A673 (cell line): Measurements from ENCODE around the gene UBE2D2. TPM values are rescaled to one million over a fixed set of nuclear protein-coding genes. Genes with fewer than 3 reads are reported as not detected.
"Not testable (repeated sequence)": the region's sequence is repeated elsewhere in the genome, so short reads cannot be mapped to it uniquely, and the experiment has no call there.

Source experiments
- Bru-seq: library from RNA; stranded (reverse); fragments of 400-500 nt; gene quantifications from one replicate; lab custom pipeline; 2021; lab: Mats Ljungman, UMichigan
- BruChase-seq, 2 experiments: library from RNA; stranded (reverse); fragments of 400-500 nt; gene quantifications; one replicate each; lab custom pipeline; 2021; lab: Mats Ljungman, UMichigan
- BruUV-seq: library from RNA; stranded (reverse); fragments of 400-500 nt; replicated peaks from 2 replicates; lab custom pipeline; 2021; lab: Mats Ljungman, UMichigan
- CTCF ChIA-PET: fragments of 300-600 bp; sonication (Branson Sonifier 250); formaldehyde crosslinking; loops from one replicate; lab custom pipeline; 2022; ENCODE audit warnings: antibody characterized with exemption; lab: Charles Lee
- POLR2A ChIA-PET: fragments of 300-600 bp; sonication (Branson Sonifier 250); formaldehyde crosslinking; loops from one replicate; lab custom pipeline; 2022; ENCODE audit warnings: antibody characterized with exemption; ENCODE audit not compliant: low non-redundant PET; lab: Charles Lee
- DNase-seq: peaks from one replicate; pipeline ENCODE4 v3.0.0-alpha.2; 2015; ENCODE audit warnings: low spot score
- H3K27ac ChIP-seq: fragments of 200-600 bp; sonication (generic); 2 replicates; pipeline ENCODE4 v1.5.1; 2016; ENCODE audit warnings: mixed run types, low read depth, mild to moderate bottlenecking, mixed read lengths, antibody characterized with exemption, low read length; ENCODE audit not compliant: poor library complexity, severe bottlenecking
- H3K27me3 ChIP-seq: fragments of 200-600 bp; sonication (generic); replicated peaks from 2 replicates; pipeline ENCODE4 v1.6.1; 2017; ENCODE audit warnings: mixed run types, low read depth, mild to moderate bottlenecking, mixed read lengths, antibody characterized with exemption, low read length; ENCODE audit not compliant: insufficient read depth, poor library complexity
- H3K36me3 ChIP-seq: fragments of 200-600 bp; sonication (generic); 2 replicates; pipeline ENCODE4 v1.6.1; 2016; ENCODE audit warnings: mixed run types, mild to moderate bottlenecking, mixed read lengths, antibody characterized with exemption, low read length; ENCODE audit not compliant: insufficient read depth, poor library complexity, severe bottlenecking
- H3K4me1 ChIP-seq: fragments of 200-600 bp; sonication (generic); 2 replicates; pipeline ENCODE4 v1.6.1; 2017; ENCODE audit warnings: mixed run types, mild to moderate bottlenecking, mixed read lengths, antibody characterized with exemption, low read length; ENCODE audit not compliant: insufficient read depth, poor library complexity, severe bottlenecking
- H3K4me3 ChIP-seq: fragments of 200-600 bp; sonication (generic); 2 replicates; pipeline ENCODE4 v1.5.1; 2016; ENCODE audit warnings: low read depth, mixed run types, mild to moderate bottlenecking, mixed read lengths, low read length; ENCODE audit not compliant: poor library complexity, severe bottlenecking
- H3K9me3 ChIP-seq: fragments of 200-600 bp; sonication (generic); 2 replicates; pipeline ENCODE4 v1.6.1; 2016; ENCODE audit warnings: mixed run types, low read depth, mild to moderate bottlenecking, mixed read lengths, antibody characterized with exemption, low read length; ENCODE audit not compliant: poor library complexity, severe bottlenecking
- EZH2 ChIP-seq: fragments of 200-600 bp; sonication (generic); IDR thresholded peaks from 2 replicates; pipeline ENCODE4 v1.6.1; 2017; ENCODE audit warnings: borderline replicate concordance, low read depth, mild to moderate bottlenecking, mixed read lengths, antibody characterized with exemption, low read length; ENCODE audit not compliant: poor library complexity, severe bottlenecking
- intact Hi-C: fragments of 100-400 bp; cut with micrococcal nuclease; formaldehyde crosslinking; loops from one replicate; pipeline ENCODE4 v1.10.0; 2022; ENCODE audit not compliant: unreplicated experiment
- long read RNA-seq: library from polyadenylated mRNA; stranded (forward); transcript quantifications from one replicate; pipeline ENCODE4 v2.0.0, GENCODE V29; 2022
- total RNA-seq: library from RNA; stranded (reverse); gene quantifications from 2 replicates; pipeline ENCODE4 v1.2.3, GENCODE V29; 2021
- TF ChIP-seq, protein P1 (sequence below): fragments of 300-800, 200-600 bp; sonication (generic); conservative IDR thresholded peaks from 2 replicates; pipeline ENCODE4 v1.5.1; 2017; ENCODE audit warnings: low read depth, mild to moderate bottlenecking, antibody characterized with exemption, low read length, moderate library complexity, mixed read lengths

Gene UBE2D2
- total RNA-seq (186 and 202 TPM in 2 replicates), Bru-seq, nascent RNA (percentile 78 among the genes with signal in this experiment), BruChase-seq, experiment 1, labeled RNA remaining after a 2-hour chase (percentile 79 among the genes with signal in this experiment), BruChase-seq, experiment 2, labeled RNA remaining after a 6-hour chase (percentile 85 among the genes with signal in this experiment)
- long read RNA-seq, transcript UBE2D2-202 (7 exons, 2,702 nt): major isoform, 173 of 195 reads
- long read RNA-seq, partial matches to known transcripts: 4 of 195 reads
- long read RNA-seq, other reads (novel, unspliced or antisense): 18 of 195 reads

- Histone ChIP-seq H3K36me3 (peaks cover 4% of the 10 kb centered on the region), H3K4me3 (peak within 1 kb of the TSS; percentile 98), H3K27me3 (no peaks in the 10 kb centered on the region), H3K4me1 (peaks cover 17% of the 10 kb centered on the region), H3K9me3 (no peaks in the 10 kb centered on the region), H3K27ac (peak within 1 kb of the TSS; percentile 94)
- intact Hi-C loops: no loop called here
- POLR2A ChIA-PET: interaction anchor here (0.7 kb wide), 1 partner anchor 716 kb away, joined by 4 read pairs; no protein-coding TSS in a partner anchor
- CTCF ChIA-PET: interaction anchor here (0.6 to 1.2 kb wide), 2 partner anchors 184 to 226 kb away, joined by 3 to 4 read pairs; no protein-coding TSS in a partner anchor
- TSS peak; percentile 97 for BruUV-seq
- peak; percentile 98 for DNase-seq
- no peak for TF ChIP-seq EZH2
- TF ChIP-seq, protein P1, sequence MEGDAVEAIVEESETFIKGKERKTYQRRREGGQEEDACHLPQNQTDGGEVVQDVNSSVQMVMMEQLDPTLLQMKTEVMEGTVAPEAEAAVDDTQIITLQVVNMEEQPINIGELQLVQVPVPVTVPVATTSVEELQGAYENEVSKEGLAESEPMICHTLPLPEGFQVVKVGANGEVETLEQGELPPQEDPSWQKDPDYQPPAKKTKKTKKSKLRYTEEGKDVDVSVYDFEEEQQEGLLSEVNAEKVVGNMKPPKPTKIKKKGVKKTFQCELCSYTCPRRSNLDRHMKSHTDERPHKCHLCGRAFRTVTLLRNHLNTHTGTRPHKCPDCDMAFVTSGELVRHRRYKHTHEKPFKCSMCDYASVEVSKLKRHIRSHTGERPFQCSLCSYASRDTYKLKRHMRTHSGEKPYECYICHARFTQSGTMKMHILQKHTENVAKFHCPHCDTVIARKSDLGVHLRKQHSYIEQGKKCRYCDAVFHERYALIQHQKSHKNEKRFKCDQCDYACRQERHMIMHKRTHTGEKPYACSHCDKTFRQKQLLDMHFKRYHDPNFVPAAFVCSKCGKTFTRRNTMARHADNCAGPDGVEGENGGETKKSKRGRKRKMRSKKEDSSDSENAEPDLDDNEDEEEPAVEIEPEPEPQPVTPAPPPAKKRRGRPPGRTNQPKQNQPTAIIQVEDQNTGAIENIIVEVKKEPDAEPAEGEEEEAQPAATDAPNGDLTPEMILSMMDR: no peak
Observed at GRCh38 chr5:139560752-139561654, at the start of gene UBE2D2. UBE2D2 (plus strand) TSS chr5:139561339; CDS start chr5:139561792, 453 bp downstream.

DNA sequence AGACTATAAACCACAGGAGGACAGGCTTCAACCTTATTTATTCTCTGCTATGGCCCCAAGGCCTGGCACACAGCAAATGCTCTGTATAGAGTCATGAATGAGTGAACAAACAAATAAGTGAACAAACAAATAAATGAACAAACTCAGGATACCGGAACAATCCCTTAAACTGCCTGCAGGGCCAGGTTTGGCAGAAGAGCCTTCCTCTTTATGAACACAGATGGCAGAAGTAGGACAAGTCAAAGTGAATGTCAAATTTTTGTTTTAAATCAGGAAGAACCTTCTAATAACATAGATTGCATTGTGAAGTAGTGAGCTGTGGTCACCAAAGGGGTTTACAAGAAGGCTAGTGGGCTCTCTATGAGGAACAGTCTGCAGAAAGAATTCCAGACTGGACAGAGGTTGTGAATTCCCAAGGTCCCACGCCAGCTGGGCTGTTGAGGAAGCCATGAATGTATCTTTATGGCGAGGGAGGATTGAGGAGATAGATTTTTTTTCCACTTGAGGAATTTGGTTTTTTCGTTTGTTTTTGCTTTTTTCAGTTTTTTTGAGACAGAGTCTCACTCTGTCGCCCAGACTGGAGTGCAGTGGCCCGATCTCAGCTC lies 48.3 kb upstream of the UBE2D2 start:
- H3K27ac ChIP-seq: no peak overlapping the region
- no peak for DNase-seq
- no peaks in the 10 kb centered on the region for H3K9me3 ChIP-seq
- CTCF ChIA-PET: interaction anchor here (0.5 to 1.3 kb wide), 2 partner anchors 91 to 284 kb away, joined by 3 to 16 read pairs; no protein-coding TSS in a partner anchor
- H3K36me3 ChIP-seq: no peaks in the 10 kb centered on the region
- H3K4me3 ChIP-seq: no peak overlapping the region
- intact Hi-C loops: loop anchor here (1.0 kb wide), 1 partner anchor 91 kb away; no protein-coding TSS in a partner anchor
- peaks cover 3% of the 10 kb centered on the region for H3K4me1 ChIP-seq
- no TSS peak for BruUV-seq
- no peak for TF ChIP-seq EZH2
- TF ChIP-seq, protein P1: no peak
- H3K27me3 ChIP-seq: no peaks in the 10 kb centered on the region
- POLR2A ChIA-PET: no interaction called here

GRCh38 chr5:139513434-139513833 lies 47.7 kb upstream of the UBE2D2 start:
- H3K36me3 ChIP-seq, H3K4me3 ChIP-seq, H3K9me3 ChIP-seq, H3K27ac ChIP-seq, H3K4me1 ChIP-seq, BruUV-seq, H3K27me3 ChIP-seq, POLR2A ChIA-PET: not testable (repeated sequence)
- TF ChIP-seq, protein P1: peak; percentile 74
- DNase-seq: peak; percentile 83
- intact Hi-C loops: loop anchor here (1.0 kb wide), 1 partner anchor 91 kb away; no protein-coding TSS in a partner anchor
- CTCF ChIA-PET: interaction anchor here (1.3 kb wide), 1 partner anchor 91 kb away, joined by 16 read pairs; no protein-coding TSS in a partner anchor
